GM23338 (cell line): ENCODE results near the gene NEK3. TPM values are rescaled to one million over a fixed set of nuclear protein-coding genes. Genes with fewer than 3 reads are reported as not detected.

Source experiments
- ATAC-seq: fragments of 200-7000 bp; cut with Tn5 transposase; 3 replicates; pipeline ENCODE4 v1.9.1; 2020
- DNase-seq: peaks from one replicate; pipeline ENCODE4 v3.0.0-alpha.2; 2015; ENCODE audit warnings: low spot score
- H2AFZ ChIP-seq: fragments of 200-600 bp; sonication (generic); 2 replicates; pipeline ENCODE4 v1.8.0; 2016; ENCODE audit warnings: antibody characterized with exemption, mild to moderate bottlenecking, moderate library complexity
- H3F3A ChIP-seq: fragments of 200-600 bp; sonication (generic); replicated peaks from 2 replicates; pipeline ENCODE4 v1.8.0; 2017; ENCODE audit warnings: antibody characterized with exemption, mixed run types, low read depth
- H3K27ac ChIP-seq: fragments of 200-600 bp; sonication (generic); 2 replicates; pipeline ENCODE4 v1.6.1; 2016; ENCODE audit warnings: low read depth
- H3K27me3 ChIP-seq: fragments of 200-600 bp; sonication (generic); 2 replicates; pipeline ENCODE4 v1.8.0; 2016; ENCODE audit warnings: mild to moderate bottlenecking, mixed run types, moderate library complexity; ENCODE audit not compliant: insufficient read depth
- H3K36me3 ChIP-seq: fragments of 200-600 bp; sonication (generic); 2 replicates; pipeline ENCODE4 v1.8.0; 2016; ENCODE audit warnings: mild to moderate bottlenecking; ENCODE audit not compliant: insufficient read depth
- H3K4me1 ChIP-seq: fragments of 200-600 bp; sonication (generic); 2 replicates; pipeline ENCODE4 v1.8.0; 2016; ENCODE audit warnings: mild to moderate bottlenecking, moderate library complexity; ENCODE audit not compliant: insufficient read depth
- H3K4me2 ChIP-seq: fragments of 200-600 bp; sonication (generic); 2 replicates; pipeline ENCODE4 v1.7.1; 2017; ENCODE audit warnings: mixed run types
- H3K4me3 ChIP-seq: fragments of 200-600 bp; sonication (generic); 2 replicates; pipeline ENCODE4 v1.6.1; 2016; ENCODE audit warnings: mixed run types
- H3K79me2 ChIP-seq: fragments of 200-600 bp; sonication (generic); replicated peaks from 2 replicates; pipeline ENCODE4 v1.8.0; 2017; ENCODE audit warnings: mild to moderate bottlenecking; ENCODE audit not compliant: insufficient read depth
- H3K9me2 ChIP-seq: fragments of 200-600 bp; sonication (generic); 2 replicates; pipeline ENCODE4 v1.8.0; 2017; ENCODE audit not compliant: insufficient read depth
- H4K20me1 ChIP-seq: fragments of 200-600 bp; sonication (generic); replicated peaks from 2 replicates; pipeline ENCODE4 v1.8.0; 2017; ENCODE audit warnings: mild to moderate bottlenecking; ENCODE audit not compliant: insufficient read depth
- H3K27ac Mint-ChIP-seq: 2 replicates; pipeline ENCODE4 v1.8.0; 2020; ENCODE audit warnings: inconsistent platforms, mild to moderate bottlenecking, moderate library complexity, mixed read lengths
- H3K27me3 Mint-ChIP-seq: 3 replicates; pipeline ENCODE4 v1.8.0; 2022; ENCODE audit warnings: low read depth, mild to moderate bottlenecking, moderate library complexity, mixed read lengths, inconsistent platforms; ENCODE audit not compliant: insufficient read depth, poor library complexity
- H3K36me3 Mint-ChIP-seq: 3 replicates; pipeline ENCODE4 v1.8.0; 2021; ENCODE audit warnings: low read depth, mild to moderate bottlenecking, inconsistent platforms, moderate library complexity, mixed read lengths
- H3K4me1 Mint-ChIP-seq: 3 replicates; pipeline ENCODE4 v1.8.0; 2020; ENCODE audit warnings: mild to moderate bottlenecking, inconsistent platforms, mixed read lengths
- H3K4me3 Mint-ChIP-seq: 3 replicates; pipeline ENCODE4 v1.8.0; 2021; ENCODE audit warnings: moderate library complexity, mild to moderate bottlenecking, inconsistent platforms, mixed read lengths
- H3K9me3 Mint-ChIP-seq: 3 replicates; pipeline ENCODE4 v1.8.0; 2020; ENCODE audit warnings: moderate library complexity, mild to moderate bottlenecking, inconsistent platforms, mixed read lengths
- NANOG ChIP-seq: IDR thresholded peaks from 2 replicates; pipeline ENCODE4 v1.6.1; 2016; ENCODE audit warnings: antibody characterized with exemption, borderline replicate concordance
- POLR2AphosphoS5 ChIP-seq: IDR thresholded peaks from 2 replicates; pipeline ENCODE4 v1.6.1; 2016; ENCODE audit warnings: antibody characterized with exemption, low read depth
- STAT1 ChIP-seq: IDR thresholded peaks from one replicate; pipeline ENCODE4 v1.6.1; 2016; ENCODE audit warnings: antibody characterized with exemption; ENCODE audit not compliant: unreplicated experiment
- ZNF114 ChIP-seq: fragments of 250-450 bp; sonication (Bioruptor Pico); IDR thresholded peaks from 2 replicates; pipeline ENCODE4 v1.5.0; 2020; ENCODE audit warnings: mild to moderate bottlenecking, moderate library complexity
- ZNF462 ChIP-seq: fragments of 250-450 bp; sonication (Bioruptor Pico); IDR thresholded peaks from 2 replicates; pipeline ENCODE4 v1.5.0; 2020; ENCODE audit warnings: mild to moderate bottlenecking, moderate library complexity
- polyA plus RNA-seq: library from polyadenylated mRNA; unstranded; fragments of >200 nt; fragmentation: Nextera tagmentation; extraction: Ambion mirVana; gene quantifications from 2 replicates; pipeline ENCODE4 v1.2.1, GENCODE V29; 2016
- total RNA-seq: library from RNA; depleted of rRNA; stranded (reverse); fragments of >200 nt; shearing (Covaris generic); gene quantifications from 2 replicates; pipeline ENCODE4 v1.2.3, GENCODE V29; 2014

Gene NEK3
- total and polyA plus RNA-seq, 2 experiments from 2014 or later: 26.7 to 26.8 TPM

GRCh38 chr13:52136763-52137162 lies 22.6 kb downstream of the NEK3 start:
- H3K4me3 ChIP-seq: no peak overlapping the region
- no peak overlapping the region for H3K4me3 Mint-ChIP-seq
- H3K9me3 Mint-ChIP-seq: no peaks in the 10 kb centered on the region
- peaks cover 16% of the 10 kb centered on the region for H3K36me3 Mint-ChIP-seq
- H3K27me3 Mint-ChIP-seq: no peaks in the 10 kb centered on the region
- no peaks in the 10 kb centered on the region for H3K79me2 ChIP-seq
- H3K9me2 ChIP-seq: no peaks in the 10 kb centered on the region
- no peak overlapping the region for H2AFZ ChIP-seq
- no peaks in the 10 kb centered on the region for H3F3A ChIP-seq
- H3K36me3 ChIP-seq: peaks cover 5% of the 10 kb centered on the region
- H3K4me1 Mint-ChIP-seq: no peaks in the 10 kb centered on the region
- H4K20me1 ChIP-seq: no peaks in the 10 kb centered on the region
- TF ChIP-seq ZNF462: no peak
- no peak overlapping the region for H3K27ac ChIP-seq
- ATAC-seq: no peak
- H3K27ac Mint-ChIP-seq: no peak overlapping the region
- H3K4me1 ChIP-seq: no peaks in the 10 kb centered on the region
- no peaks in the 10 kb centered on the region for H3K27me3 ChIP-seq
- no peak for DNase-seq
- no peak overlapping the region for H3K4me2 ChIP-seq

- no peak for DNase-seq
- no peak overlapping the region for H3K4me3 Mint-ChIP-seq
- TF ChIP-seq ZNF114: no peak
- TF ChIP-seq POLR2AphosphoS5: no peak
- TF ChIP-seq NANOG: no peak
- no peak for TF ChIP-seq ZNF462
- TF ChIP-seq STAT1: no peak
- peaks cover 7% of the 10 kb centered on the region for H3K27me3 Mint-ChIP-seq
- Histone ChIP-seq H3K27me3 (peaks cover 3% of the 10 kb centered on the region; the same call in 1 of the 2 replicates), H3K79me2 (no peaks in the 10 kb centered on the region), H4K20me1 (no peaks in the 10 kb centered on the region), H3K9me2 (no peaks in the 10 kb centered on the region), H3K4me1 (peaks cover 6% of the 10 kb centered on the region; the same call in 1 of the 2 replicates), H3K27ac (no peak overlapping the region), H2AFZ (no peak overlapping the region), H3K4me3 (no peak overlapping the region), H3K4me2 (no peak overlapping the region), H3F3A (no peaks in the 10 kb centered on the region), H3K36me3 (peaks cover 1% of the 10 kb centered on the region; the same call in 1 of the 2 replicates)
- peaks cover 5% of the 10 kb centered on the region; the same call in 2 of the 3 replicates for H3K9me3 Mint-ChIP-seq
- H3K27ac Mint-ChIP-seq: no peak overlapping the region
- no peak for ATAC-seq
- H3K4me1 Mint-ChIP-seq: peaks cover 5% of the 10 kb centered on the region; the same call in 2 of the 3 replicates
- H3K36me3 Mint-ChIP-seq: peaks cover 25% of the 10 kb centered on the region
Measured at GRCh38 chr13:52130641-52131040, 28.8 kb downstream of the NEK3 start.
